Liver (tissue), 3 donors: ENCODE measurements around the gene DVL1.

Experiments
- CTCF ChIP-seq: fragments of 150-350 bp; IDR thresholded peaks from 2 replicates; pipeline ENCODE4 v1.5.1; 2017; ENCODE audit warnings: improper control_type of control experiment, low read depth, low read length; ENCODE audit not compliant: missing input control
- JUND ChIP-seq, 2 donors: IDR thresholded peaks; 2 replicates each; pipeline ENCODE4 v1.6.1; 2016; ENCODE audit warnings: antibody characterized with exemption in 2 of 2
- MAX ChIP-seq: IDR thresholded peaks from 2 replicates; pipeline ENCODE4 v1.6.1; 2016; ENCODE audit warnings: antibody characterized with exemption
- RAD21 ChIP-seq, 2 donors: IDR thresholded peaks; 2 replicates each; pipeline ENCODE4 v1.6.1; 2016; ENCODE audit warnings: antibody characterized with exemption in 2 of 2, mild to moderate bottlenecking in 2 of 2
- REST ChIP-seq: IDR thresholded peaks from 2 replicates; pipeline ENCODE4 v1.6.1; 2016; ENCODE audit warnings: antibody characterized with exemption, mild to moderate bottlenecking
- RXRA ChIP-seq, 2 donors: IDR thresholded peaks; 2 replicates each; pipeline ENCODE4 v1.6.1; 2017 to 2018; ENCODE audit warnings: antibody characterized with exemption in 2 of 2, mild to moderate bottlenecking in 1 of 2
- SP1 ChIP-seq: IDR thresholded peaks from 2 replicates; pipeline ENCODE4 v1.6.1; 2018; ENCODE audit warnings: antibody characterized with exemption, mild to moderate bottlenecking
- YY1 ChIP-seq: IDR thresholded peaks from 2 replicates; pipeline ENCODE4 v1.6.1; 2016; ENCODE audit warnings: antibody characterized with exemption, mild to moderate bottlenecking
- ZBTB33 ChIP-seq: IDR thresholded peaks from 2 replicates; pipeline ENCODE4 v1.6.1; 2016; ENCODE audit warnings: antibody characterized with exemption
- donor health status: healthy.
- donor health status: healthy.

- TF ChIP-seq RAD21 (IDR thresholded peaks at IDR 0.05) (no peak), CTCF (no peak), RXRA (IDR thresholded peaks at IDR 0.05) (no peak), SP1 (peak; percentile 54), ZBTB33 (no peak), MAX (no peak), REST (no peak), JUND (IDR thresholded peaks at IDR 0.05) (no peak), YY1 (no peak)
Measured at GRCh38 chr1:1319646-1319941, 29.6 kb downstream of the DVL1 start.
